HG03565 (cell line): ENCODE results near the gene COL27A1.
"Not testable (repeated sequence)": the region's sequence is repeated elsewhere in the genome, so short reads cannot be mapped to it uniquely, and the experiment has no call there.

Experiments used
- ATAC-seq: cut with Tn5 transposase; IDR thresholded peaks from one replicate; pipeline ENCODE4 v1.9.1; 2021; ENCODE audit warnings: mild to moderate bottlenecking, moderate library complexity; ENCODE audit not compliant: unreplicated experiment

COL27A1 gene

DNA sequence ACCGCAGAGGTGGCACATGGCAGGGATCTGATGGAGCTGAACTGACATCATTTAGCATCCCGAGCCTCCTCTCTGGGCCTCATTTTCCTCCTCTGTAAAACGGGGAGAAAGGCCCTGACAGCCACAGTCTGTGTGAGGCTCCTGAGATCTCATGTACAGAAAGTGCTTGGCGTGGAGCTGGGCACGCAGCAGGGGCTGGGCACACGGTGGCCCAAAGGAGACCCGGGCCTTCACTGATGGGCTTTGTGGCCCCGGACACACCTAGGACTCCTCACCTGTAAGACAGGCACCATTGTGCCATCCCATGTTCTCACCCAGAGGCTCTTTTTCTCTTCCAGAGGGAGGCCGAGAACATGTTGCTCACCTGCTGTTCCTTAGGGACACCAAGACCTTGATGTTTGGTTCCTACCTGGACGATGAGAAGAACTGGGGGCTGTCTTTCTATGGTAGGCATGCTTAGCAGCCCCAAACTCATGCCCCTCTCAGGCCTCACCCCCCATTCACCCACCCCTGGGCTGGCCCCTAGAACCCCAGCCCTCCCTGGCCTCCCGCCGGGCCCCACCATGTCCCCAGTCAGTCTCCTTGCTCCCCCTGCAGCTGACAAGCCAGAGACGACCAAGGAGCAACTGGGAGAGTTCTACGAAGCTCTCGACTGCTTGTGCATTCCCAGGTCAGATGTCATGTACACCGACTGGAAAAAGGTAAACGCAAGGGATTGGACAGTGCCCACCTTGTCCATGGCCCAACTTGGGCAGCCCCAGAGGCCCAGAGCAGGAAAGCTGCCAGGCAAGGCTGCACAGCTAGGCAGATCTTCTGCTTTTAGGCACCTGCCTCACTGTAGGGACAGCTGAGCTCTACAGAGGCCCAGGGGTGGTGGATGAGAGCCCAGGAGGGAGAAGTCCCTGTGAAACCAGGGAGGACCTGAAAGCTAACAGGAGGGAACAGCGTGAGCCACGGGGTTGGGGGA is 176.2 kb downstream of the COL27A1 start:
- ATAC-seq: not testable (repeated sequence)

DNA sequence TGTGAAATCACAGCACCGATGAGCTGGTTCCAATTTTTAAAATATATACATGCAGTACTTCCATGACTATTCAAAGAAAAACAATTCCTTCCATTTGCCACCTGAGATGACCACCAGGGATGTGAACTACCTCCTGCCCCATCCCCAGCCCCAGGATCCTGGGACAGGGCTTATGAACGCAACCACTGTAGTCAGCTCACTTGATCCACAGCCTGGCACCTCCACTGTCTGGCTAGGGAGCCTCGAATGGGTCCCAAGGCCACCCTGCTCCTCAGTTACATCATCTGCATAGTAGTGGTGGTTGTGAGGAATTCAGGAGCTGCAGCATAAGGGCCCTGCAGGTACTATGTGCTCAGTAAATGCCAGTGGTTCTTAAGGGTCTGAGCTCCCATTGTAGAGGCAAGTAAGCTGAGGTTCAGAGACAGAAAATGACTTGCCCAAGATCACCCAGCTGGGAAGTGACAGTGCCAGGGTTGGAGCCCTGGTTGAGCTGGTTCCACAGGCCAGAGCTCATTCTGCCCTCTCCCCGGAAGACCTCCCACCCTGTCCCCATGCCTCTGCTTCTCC is 177.2 kb downstream of the COL27A1 start:
- not testable (repeated sequence) for ATAC-seq

DNA sequence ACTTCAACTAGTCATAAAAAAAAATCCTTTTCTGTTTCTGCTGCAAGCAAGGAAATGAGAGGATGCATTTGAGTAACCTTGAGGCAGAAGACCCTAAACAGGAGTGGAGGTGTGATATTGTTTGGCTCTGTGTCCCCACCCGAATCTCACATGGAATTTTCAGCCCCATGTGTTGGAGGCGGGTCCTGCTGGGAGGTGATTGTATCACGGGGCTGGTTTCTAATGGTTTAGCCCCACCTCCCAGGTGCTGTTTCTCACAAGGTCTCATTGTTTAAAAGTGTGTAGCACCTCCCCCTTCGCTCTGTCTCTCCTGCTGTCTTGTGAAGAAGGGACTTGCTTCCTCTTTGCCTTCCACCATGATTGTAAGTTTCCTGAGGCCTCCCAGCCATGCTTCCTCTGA is 178.4 kb downstream of the COL27A1 start:
- ATAC-seq: not testable (repeated sequence)

DNA sequence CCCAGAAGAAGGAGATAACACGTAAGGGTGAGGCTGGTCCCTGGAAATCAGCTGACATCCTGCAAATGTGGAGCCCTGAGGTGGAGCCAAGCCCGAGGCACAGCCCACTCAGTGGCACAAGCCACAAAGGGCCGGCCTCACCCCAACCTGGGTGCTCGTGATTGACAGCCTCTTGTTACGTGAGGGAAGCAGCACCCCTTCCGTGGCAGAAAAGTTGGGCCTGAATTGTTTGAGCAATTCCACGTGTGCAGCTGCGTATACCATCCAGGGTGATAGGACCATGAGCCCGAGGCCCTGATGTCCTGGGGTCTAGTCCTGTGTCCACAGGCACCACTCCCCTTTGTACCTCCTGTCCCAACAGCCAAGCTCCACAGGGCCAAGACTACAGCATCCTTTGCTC is 179.2 kb downstream of the COL27A1 start:
- no peak for ATAC-seq

- ATAC-seq: no peak
Measured at GRCh38 chr9:114335745-114336144, 180.4 kb downstream of the COL27A1 start.

DNA sequence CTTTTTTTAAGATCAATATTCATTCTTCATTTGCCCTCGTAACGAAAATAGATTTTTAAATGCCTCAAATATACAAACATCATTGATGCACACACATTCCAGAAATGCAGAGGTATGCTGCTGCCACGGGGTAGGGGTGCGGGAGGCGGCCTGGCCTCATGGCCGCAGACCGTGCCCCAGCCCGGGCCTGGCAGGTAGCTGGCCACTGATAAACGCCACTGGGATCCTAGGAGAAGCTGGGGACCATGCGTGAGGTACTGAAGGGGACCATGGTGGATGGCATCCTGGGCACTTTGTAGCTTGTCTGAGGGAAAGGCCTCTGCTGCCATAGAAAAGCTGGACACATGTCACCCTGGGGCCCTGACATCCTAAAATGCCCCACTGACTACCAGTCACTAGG is 180.8 kb downstream of the COL27A1 start:
- no peak for ATAC-seq

DNA sequence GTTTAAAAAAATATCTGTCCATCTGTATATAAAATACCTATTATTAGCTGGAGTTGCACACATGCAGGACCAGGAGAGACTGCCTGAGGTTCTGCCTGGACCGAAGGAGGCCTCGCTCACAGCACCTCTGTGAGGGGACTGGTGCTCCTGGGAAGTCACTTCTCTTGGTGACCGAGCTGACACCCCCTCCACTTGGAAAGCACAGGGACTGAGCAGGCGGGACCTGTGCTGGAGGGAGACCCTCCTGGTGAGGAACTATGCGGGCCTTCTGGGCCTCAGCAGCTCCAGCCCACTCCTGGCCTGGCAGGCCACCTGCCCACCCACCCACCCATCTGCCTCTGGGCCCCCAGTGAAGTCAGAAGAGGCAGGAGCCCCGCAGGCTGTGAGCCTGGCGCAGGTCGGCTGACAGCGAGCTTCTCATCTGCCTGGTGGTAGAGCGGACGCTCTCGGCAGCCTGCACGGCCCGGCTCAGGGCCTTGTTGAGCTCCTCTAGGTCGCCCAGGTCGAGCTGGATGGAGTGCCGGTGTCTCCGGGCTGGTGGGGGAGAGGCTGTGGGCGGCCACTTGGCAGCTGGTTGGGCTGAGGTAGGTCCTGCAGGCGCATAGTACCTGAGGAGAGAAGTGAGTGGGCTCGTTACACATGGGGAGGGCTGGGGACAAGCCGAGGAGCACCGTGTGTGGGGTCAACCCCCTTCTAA is 181.5 kb downstream of the COL27A1 start:
- ATAC-seq: no peak

DNA sequence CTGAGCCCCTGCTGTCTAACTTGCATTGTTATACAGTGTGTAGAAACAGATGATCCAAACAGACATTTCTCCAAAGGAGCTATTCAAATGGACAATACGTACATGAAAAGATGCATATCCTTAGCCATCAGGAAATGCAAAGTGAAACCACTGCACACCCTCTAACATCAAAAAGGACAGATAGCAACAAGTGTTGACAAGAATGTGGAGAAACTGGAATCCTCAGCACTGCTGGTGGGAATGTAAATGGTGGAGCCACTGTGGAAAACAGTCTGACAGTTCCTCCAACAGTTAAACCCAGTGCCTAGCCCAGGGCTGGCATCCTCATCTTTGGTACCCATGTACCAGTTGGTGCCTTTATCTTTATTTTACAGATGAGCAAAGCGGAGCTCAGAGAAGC is 182.8 kb downstream of the COL27A1 start:
- ATAC-seq: no peak

- ATAC-seq: peak; percentile 68
Measured at GRCh38 chr9:114339130-114339908, 184.0 kb downstream of the COL27A1 start.

- ATAC-seq: no peak
Measured at GRCh38 chr9:114341152-114341830, 186.0 kb downstream of the COL27A1 start.

DNA sequence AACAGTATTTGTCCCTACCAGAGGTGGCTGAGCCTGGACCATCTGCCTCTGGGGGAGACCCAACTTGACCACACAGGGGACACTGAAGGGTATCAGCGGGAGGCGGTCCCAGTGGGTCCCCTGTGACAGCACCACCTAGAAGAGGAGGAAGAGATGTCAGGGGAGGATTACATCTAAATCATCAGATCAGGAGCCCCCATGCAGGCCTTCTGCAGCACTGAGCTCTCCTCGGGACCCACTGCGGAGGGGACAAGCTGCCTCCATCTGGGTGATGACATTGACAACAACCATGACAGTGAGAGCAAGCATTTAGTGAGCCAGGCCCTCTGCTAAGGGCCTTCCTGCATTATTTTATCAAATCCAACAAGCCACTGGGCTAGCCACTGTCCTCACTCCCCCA is 186.7 kb downstream of the COL27A1 start:
- ATAC-seq: no peak

- no peak for ATAC-seq
Measured at GRCh38 chr9:114342755-114343440, 187.6 kb downstream of the COL27A1 start.

- no peak for ATAC-seq
Measured at GRCh38 chr9:114343471-114344187, 188.3 kb downstream of the COL27A1 start.

- ATAC-seq: no peak
Measured at GRCh38 chr9:114344188-114344566, 188.8 kb downstream of the COL27A1 start.

DNA sequence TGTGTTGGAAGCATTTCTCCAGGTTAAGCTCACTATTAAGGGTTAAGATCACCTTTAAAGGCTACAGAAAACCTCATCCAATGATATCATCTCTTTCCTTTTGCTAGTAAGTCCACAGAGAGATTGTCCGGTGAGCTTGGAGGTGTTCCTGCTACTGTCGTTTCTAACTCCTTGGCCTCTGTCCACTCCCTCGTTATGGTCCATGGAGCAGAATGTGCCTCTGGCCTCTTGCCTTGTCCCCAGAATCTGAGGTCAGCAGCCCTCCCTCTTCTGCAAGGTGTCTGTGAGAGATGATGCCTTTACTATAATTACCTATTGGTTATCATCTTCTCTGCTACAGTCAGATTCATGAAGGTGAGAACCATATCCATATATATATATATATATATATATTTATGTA is 189.4 kb downstream of the COL27A1 start:
- ATAC-seq: no peak

DNA sequence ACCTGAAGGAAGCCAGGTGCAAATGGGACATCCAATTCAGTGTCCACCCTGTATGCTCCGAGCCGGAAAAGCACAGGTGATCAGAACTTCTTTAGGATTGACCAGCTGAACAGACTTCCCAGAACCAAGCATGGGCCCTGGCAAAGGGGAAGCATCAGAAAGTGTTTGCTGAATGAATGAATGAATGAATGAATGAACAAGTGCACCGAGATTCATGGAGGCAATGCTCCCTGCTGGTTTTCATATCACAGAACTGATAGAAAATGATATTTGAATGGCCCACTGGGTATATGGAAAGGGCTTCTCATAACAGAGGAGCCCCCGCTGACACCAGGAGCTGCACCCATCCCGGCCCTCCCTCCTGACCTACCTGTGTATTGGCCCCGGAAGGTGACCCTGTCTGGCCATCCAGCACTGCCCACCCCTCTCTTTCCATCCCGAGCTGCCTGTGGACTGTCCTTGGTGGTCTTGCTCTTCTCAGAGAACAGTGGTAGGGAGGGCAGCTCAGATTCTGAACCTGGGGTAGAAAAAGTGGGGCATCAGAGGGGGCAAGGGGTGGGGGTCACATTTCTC is 190.2 kb downstream of the COL27A1 start:
- no peak for ATAC-seq

DNA sequence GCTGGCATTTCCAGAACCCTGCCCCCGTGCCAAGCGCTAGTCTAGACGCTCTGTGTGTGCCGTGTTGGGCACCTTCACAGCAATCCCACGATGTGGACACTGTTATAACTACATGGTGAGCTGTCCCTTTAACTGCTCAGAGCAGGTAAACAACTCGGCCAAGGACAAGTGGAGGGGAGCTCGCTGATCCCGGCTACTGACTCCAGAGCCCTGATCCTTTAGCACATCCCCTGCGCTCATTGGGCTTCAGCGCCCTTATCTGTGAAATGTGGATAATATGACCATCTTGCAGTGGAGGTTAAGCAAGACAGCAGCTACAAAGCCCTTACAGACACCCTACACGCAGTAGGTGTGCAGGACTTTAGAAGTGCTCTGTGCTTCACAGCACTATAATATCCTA is 190.8 kb downstream of the COL27A1 start:
- ATAC-seq: no peak

- ATAC-seq: no peak
Measured at GRCh38 chr9:114347675-114348074, 192.3 kb downstream of the COL27A1 start.
